Brain microvascular endothelial cell (primary cell): ENCODE measurements around the gene SEMA3A.
"Not testable (repeated sequence)": the region's sequence is repeated elsewhere in the genome, so short reads cannot be mapped to it uniquely, and the experiment has no call there.

Experiments
- DNase-seq: peaks from one replicate; pipeline ENCODE4 v3.0.0-alpha.2; 2020
- H3K27ac ChIP-seq: fragments of 250-450 bp; sonication (Bioruptor Pico); 2 replicates; pipeline ENCODE4 v1.5.1; 2020; ENCODE audit warnings: mild to moderate bottlenecking, moderate library complexity
- H3K27me3 ChIP-seq: fragments of 250-450 bp; sonication (Bioruptor Pico); replicated peaks from 2 replicates; pipeline ENCODE4 v1.5.1; 2020; ENCODE audit warnings: mild to moderate bottlenecking
- H3K36me3 ChIP-seq: fragments of 250-450 bp; sonication (Bioruptor Pico); replicated peaks from 2 replicates; pipeline ENCODE4 v1.5.1; 2020; ENCODE audit warnings: mild to moderate bottlenecking
- H3K4me3 ChIP-seq: 2 replicates; pipeline ENCODE4 v1.5.1; 2011; ENCODE audit warnings: low read depth, mild to moderate bottlenecking, control low read depth, low read length, moderate library complexity
- CTCF ChIP-seq: IDR thresholded peaks from 2 replicates; pipeline ENCODE4 v1.5.1; 2011; ENCODE audit warnings: low read depth, mild to moderate bottlenecking, moderate library complexity, low read length, control low read depth, inconsistent platforms; ENCODE audit errors: missing control alignments
- in situ Hi-C: cut with HindIII; loops from 2 replicates; pipeline ENCODE4 v1.10.0; 2017; ENCODE audit warnings: low sequenced_read_pairs, low pct_ligation_motif_present

SEMA3A gene

DNA sequence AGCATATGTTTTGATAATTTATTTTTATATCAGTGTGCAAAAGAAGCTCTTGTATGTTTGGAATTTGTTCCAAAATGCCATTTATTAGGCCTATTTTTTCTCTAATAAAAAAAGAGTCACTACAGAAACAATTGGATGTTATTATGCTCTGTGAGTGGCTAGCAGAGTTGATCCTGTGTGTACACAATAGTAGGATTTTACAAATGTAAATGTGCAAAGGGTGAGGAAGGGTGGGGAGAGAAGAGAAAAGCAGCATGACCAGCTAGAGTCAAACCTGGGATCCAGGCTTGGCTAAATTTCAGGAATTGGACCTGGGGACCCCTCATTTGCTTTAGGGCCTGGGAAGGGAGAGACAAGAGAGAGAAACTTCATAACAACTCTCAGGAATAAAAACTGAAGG, 32.5 kb downstream of the SEMA3A start:
- no peak overlapping the region for H3K4me3 ChIP-seq
- no peak for TF ChIP-seq CTCF
- in situ Hi-C loops = no loop called here
- no peaks in the 10 kb centered on the region for H3K27me3 ChIP-seq
- no peaks in the 10 kb centered on the region for H3K36me3 ChIP-seq
- no peak overlapping the region for H3K27ac ChIP-seq
- DNase-seq = no peak

- H3K27ac ChIP-seq = no peak overlapping the region
- no peak for TF ChIP-seq CTCF
- no peak overlapping the region for H3K4me3 ChIP-seq
- H3K36me3 ChIP-seq = no peaks in the 10 kb centered on the region
- no peaks in the 10 kb centered on the region for H3K27me3 ChIP-seq
- DNase-seq = no peak
- in situ Hi-C loops = no loop called here
These were observed 33.2 kb downstream of the SEMA3A start for GRCh38 chr7:84161398-84161797.

DNA sequence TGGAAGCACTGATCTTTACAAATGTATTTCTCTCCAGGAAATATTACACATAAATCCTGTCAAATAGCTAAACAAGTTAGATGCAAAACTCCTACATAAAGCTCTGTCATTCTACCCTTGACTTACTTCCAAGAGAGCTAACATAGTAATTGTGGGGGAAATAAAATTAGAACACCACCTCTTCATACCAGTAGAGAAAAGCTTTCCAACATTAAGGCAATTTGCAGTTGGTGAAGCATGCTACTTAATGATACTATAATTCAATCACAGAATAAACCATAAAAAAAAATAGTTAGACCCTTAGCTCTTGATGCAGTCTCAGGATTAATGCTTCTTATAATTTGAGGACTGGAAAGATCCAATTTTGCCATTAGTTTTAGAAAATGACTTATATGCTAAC, 35.2 kb downstream of the SEMA3A start:
- Histone ChIP-seq H3K4me3 (no peak overlapping the region), H3K36me3 (no peaks in the 10 kb centered on the region), H3K27me3 (no peaks in the 10 kb centered on the region), H3K27ac (no peak overlapping the region)
- DNase-seq = no peak
- in situ Hi-C loops = no loop called here
- TF ChIP-seq CTCF = no peak

DNA sequence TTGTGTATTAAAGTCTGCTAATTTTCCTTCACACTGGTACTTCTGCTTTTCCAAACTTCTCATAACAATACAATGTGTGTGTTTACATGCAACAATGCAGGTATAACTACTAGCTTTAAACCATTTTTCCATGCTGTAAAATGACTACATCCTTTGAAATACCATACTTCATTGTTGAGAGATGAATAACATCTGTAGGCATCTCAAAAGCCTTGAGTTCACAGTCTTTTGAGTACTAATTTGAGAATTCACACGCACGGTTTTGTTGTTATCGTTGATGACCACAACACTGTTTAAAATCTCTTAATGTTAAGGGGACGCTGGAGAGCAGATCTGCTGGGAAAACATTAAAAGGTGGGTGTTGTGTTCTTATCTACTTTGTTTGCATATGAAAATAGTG, 37.4 kb downstream of the SEMA3A start:
- Histone ChIP-seq H3K27ac (no peak overlapping the region), H3K36me3 (no peaks in the 10 kb centered on the region), H3K27me3 (no peaks in the 10 kb centered on the region), H3K4me3 (no peak overlapping the region)
- in situ Hi-C loops = no loop called here
- no peak for TF ChIP-seq CTCF
- no peak for DNase-seq

DNA sequence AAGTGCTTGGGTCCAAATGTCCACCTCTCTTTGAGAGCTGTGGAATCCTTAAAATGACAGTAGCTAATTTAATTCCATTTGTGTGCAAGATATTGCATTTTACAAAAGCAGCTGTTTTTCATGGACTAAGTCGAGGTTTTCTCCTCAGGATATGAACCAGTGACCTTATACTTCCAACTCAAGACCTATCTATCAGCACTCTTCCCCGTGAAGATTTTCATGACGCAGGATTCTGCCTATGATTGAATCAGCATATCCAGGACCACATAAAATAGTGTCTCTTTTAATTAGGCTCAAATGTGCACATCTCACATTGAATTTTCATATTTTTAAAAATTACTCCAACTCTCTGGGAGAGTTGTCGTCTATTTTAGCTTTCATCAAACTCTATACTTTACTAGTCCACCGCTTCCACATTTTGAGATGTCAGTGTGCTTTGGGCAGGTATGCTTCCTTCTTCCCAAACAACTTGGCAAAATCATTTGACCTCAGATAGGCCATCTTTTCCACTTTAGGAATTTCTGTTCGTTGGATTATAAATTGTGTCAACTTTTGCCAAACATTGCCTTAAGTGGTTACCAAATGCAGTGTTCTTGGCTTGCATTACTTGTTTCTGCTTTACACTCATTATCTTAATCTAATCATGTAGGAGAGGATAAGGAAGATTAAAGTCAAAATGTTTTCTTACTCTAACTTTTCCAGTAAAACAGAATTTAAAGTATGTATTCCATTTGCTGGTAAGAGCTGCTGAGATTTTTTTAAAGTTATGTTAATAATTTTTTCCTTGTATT, 39.4 kb downstream of the SEMA3A start:
- no peak for DNase-seq
- Histone ChIP-seq H3K36me3 (no peaks in the 10 kb centered on the region), H3K27me3 (no peaks in the 10 kb centered on the region), H3K4me3 (no peak overlapping the region), H3K27ac (no peak overlapping the region)
- TF ChIP-seq CTCF = no peak
- in situ Hi-C loops = no loop called here

DNA sequence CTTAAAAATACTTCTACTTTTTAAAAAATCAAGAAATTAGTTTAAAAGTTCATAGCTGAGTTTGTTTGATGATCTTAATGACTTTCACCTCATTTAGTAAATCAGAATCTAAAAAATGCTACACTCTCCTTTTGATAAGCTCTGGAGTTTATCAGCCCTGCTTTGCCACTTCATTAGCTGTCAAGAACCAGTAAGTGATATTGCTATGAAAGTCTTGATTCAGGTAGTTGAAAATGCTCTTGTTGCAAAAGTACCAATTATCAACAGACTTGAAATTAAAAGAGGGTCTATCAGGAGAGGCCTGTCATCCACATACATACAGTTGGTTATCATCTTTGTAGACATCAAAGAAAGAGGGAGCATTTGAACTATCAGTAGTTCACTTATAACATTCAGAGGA, 41.6 kb downstream of the SEMA3A start:
- H3K4me3 ChIP-seq = no peak overlapping the region
- in situ Hi-C loops = no loop called here
- H3K27ac ChIP-seq = no peak overlapping the region
- H3K27me3 ChIP-seq = no peaks in the 10 kb centered on the region
- DNase-seq = no peak
- TF ChIP-seq CTCF = no peak
- H3K36me3 ChIP-seq = no peaks in the 10 kb centered on the region

DNA sequence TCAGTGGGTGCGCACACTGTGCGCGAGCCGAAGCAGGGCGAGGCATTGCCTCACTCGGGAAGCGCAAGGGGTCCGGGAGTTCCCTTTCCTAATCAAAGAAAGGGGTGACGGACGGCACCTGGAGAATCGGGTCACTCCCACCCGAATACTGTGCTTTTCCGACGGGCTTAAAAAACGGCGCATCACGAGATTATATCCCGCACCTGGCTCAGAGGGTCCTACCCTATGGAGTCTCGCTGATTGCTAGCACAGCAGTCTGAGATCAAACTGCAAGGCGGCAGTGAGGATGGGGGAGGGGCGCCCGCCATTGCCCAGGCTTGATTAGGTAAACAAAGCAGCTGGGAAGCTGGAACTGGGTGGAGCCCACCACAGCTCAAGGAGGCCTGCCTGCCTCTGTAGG, 44.2 kb downstream of the SEMA3A start:
- DNase-seq, H3K27me3 ChIP-seq, in situ Hi-C loops, H3K27ac ChIP-seq, H3K4me3 ChIP-seq, H3K36me3 ChIP-seq: not testable (repeated sequence)
